ENCODE data around the gene CDS2.
"Not testable (repeated sequence)": the region's sequence is repeated elsewhere in the genome, so short reads cannot be mapped to it uniquely, and the experiment has no call there.

The CDS2 gene

DNA sequence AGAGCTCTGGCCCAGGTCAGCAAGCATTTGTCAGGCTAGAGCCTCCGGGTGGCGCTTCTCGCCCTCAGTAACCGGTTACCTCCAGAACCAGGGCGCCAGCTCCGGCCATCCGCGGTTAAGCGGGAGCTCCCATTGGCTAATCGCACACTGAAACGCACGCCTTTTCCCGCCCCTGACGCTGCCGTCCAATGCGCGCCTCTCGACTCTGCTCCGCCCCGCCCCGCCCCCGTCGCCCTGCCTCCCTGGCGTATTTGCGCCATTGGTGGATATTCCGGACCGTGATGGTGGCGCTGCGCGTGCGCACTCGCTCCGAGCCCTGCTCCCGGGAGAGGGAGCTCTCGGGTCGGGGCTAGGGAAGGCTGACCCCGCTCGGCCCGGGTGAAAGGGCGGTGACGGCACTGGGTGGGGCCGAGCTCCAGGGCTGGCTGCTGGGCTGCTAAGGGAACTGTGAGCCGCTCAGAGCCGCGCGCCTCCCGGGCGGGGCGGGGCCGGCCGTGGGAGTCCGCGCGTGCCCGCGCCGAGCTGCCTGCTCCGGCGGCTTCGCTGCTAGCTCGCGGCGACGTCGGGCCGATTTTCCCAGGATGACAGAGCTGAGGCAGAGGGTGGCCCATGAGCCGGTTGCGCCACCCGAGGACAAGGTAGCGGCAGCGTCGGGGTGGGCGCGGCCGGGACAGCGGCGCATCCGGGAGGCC is at the start of gene CDS2:
TSS of gene CDS2 (plus strand) at position 497 of the 692 bp plus-strand sequence. CDS start at position 582, 85 bp downstream.
- peak; percentile 99 for DNase-seq

DNA sequence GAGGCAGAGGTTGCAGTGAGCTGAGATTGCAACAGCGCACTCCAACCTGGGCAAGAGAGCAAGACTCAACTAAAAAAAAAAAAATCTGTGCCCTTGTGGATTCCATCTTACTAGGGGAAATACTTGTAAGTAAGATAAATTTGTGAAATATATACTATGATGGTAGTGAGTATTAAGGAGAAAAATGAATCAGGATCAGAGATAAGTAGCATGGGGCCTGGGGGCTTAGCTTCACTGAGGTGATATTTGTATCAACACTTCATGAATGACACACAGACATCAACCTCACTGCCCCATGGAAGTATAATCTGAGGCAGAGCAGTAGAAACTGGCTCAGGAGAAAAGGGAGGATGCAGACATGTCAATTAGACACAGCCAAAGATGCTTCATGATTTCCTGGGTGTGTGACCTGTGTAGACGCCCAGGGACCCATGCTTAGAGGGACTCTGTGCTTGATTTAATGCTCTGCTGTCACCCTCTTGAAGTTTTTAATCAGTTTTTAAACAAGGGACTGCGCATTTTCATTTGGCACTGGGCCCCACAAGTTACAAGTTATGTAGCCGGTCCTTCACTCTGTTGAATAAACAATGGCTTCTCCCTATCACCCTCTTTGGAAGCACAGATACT is 48.9 kb upstream of the CDS2 start:
- DNase-seq = no peak

DNA sequence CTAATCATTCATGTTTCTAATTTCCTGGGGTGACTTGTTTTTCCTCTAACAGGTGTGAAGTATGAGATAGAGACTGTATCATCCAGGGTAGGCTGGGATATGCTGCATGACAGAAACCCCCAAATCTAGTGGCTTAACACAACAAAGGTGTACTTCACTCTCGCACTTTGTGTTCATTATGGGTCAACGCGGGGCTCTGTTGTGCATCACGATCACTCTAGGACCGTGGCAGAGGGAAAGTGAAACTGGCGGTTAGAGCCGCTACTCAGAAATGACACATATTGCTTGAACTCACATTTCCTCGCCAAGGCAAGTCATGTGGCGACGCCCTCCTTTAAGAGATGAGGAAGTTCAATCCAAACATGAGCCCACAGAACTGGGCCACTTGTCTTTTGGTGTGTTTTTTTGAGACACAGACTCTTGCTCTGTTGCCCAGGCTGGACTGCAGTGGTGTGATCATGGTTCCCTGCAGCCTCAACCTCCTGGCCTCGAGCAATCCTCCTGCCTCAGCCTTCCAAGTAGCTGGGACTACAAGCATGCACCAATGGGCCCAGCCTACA is 48.3 kb upstream of the CDS2 start:
- DNase-seq = no peak

DNA sequence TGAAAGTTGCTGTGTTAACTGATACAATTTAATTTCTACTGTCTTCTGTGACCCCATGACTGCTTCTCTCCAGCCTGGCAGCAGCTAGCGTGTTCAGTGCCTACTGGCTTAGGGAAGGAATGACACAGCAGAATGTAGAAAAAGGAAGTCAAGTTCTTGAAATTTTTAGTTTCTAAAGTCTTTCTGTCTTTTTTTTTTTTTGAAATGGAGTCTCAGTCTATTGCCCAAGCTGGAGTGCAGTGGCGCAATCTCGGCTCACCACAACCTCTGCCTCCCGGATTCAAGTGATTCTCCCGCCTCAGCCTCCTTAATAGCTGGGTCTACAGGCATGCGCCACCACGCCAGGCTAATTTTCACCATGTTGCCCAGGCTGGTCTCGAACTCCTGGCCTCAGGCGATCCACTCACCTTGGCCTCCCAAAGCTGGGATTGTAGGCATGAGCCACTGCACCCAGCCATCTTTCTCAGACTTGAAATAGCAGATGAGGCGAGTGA is 46.4 kb upstream of the CDS2 start:
- DNase-seq = no peak

DNA sequence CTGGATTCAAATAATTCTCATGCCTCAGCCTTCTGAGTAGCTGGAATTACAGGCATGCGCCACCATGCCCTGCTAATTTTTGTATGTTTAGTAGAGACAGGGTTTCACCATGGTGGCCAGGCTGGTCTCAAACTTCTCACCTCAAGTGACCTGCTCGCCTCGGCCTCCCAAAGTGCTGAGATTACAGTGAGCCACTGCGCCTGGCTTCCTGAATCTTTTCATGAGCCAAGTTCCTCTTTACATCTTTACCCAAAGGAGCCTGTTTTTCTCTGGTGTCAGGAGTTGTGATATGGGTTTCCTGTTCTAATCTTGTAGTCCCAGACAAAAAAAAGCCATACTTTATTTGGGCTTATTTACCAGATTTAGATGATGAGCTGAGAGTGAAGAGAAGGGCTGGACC is 41.4 kb upstream of the CDS2 start:
- DNase-seq = no peak

DNA sequence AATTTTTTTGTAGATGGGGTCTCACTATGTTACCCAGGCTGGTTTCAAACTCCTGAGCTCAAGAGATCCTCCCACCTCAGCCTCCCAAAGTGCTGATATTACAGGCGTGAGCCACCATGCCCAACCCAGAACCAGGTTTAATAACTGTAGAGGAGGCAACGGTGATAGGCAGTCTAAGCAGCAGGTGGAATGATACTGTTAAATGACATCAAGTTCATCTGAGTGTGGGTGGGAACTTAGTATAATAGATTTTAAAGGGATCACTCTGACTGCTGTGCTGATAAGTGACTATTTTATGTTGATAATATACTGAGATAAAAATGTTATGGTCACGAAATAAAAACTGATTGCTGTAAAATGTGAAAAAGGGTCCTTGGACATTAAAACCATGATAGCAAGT is 38.1 kb upstream of the CDS2 start:
- no peak for DNase-seq

DNA sequence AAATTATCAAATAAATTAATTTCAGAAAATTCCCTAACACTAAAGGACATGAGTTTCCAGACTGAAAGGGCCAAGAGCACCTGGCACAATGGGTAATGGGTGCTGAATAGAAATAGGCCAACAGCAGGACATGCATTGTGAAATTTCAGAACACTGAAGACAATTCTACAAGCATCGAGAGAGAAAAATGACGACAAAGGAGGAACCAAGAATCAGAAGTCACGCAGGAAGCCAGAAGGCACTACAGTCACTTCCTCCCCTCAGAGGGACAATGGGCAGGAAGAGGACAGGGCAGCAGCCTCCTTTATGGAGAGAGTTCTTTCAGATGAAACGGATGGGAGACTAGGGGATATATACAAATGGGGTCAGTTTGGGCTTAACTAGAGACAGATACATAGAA is 36.6 kb upstream of the CDS2 start:
- DNase-seq = no peak

DNA sequence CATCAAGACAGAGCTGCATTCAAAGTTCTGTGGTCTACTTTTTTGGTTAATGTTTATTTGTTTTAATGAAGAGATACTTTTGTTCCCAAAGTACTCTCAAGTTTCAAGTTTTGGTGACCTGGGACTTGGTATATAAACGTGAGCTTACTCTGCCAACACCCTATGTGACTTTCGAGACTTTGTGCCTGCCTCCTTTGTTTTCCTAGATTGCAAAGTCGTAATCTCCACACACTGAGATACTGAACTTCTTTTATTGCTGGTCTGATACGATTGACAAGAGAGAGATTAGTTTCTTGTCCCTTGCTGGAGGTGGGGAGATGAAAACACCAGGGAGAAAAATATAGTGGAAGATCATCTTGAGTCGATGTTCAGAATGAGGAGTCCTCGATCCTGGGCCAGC is 34.9 kb upstream of the CDS2 start:
- DNase-seq = no peak

DNA sequence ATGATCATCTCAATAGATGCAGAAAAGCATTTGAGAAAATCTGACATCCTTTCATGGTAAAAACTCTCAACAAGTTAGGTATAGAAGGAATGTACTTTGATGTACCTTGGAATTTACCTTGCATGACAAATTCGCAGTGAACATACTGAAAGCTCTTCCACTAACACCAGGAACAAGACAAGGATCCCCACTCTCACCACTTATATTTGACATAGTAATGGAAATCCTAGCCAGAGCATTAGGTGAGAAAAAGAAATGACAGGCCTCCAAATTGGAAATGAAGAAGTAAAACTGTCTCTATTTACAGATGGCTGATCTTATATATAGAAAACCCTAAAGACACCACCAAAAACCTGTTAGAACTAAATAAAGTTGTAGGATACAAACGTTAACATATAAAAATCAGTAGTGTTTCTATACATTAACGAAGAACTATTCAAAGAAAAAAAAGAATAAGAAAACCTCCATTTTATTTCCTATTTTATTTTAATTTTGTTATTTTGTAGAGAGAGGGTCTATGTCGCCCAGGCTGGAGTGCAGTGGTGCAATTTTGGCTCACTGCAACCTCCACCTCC is 34.0 kb upstream of the CDS2 start:
- no peak for DNase-seq

DNA sequence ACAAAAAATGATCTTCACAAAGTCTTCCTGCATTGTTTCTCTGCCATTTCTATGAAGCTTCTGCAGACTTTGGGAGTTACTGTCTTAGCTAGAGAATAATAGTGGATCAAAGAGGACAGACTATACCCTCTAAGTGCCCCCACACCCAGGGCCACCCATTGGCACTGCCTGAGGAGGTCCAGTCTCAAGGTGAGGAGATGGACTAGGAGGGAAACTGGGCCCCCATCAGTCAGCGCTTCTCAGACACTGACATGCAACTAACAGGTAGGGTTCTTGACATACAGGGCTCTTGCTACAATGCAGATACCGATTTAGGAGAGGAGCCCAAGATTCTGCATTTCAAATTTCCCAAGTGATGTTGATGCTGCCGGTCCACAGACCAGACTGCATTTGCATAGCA is 31.4 kb upstream of the CDS2 start:
- no peak for DNase-seq

DNA sequence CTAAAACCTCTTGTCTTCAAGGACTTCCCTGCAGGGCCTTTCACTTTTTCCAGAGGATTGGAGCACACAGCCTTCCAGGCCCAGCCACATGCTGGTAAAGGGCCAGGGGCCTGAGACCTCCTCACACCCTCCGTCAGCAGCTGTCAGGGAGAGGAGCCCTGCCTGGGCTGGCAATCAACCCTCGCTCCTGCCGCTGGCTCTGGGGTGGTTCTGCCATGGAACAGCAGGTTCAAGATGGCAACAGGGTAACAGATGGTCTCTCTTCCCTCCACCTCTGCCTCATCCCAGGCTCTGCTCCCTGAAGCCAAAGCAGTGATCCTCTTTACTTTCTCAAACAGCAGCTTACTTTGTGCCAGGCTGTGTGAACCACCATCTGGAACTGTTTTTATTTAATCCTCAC is 30.9 kb upstream of the CDS2 start:
- DNase-seq = no peak

DNA sequence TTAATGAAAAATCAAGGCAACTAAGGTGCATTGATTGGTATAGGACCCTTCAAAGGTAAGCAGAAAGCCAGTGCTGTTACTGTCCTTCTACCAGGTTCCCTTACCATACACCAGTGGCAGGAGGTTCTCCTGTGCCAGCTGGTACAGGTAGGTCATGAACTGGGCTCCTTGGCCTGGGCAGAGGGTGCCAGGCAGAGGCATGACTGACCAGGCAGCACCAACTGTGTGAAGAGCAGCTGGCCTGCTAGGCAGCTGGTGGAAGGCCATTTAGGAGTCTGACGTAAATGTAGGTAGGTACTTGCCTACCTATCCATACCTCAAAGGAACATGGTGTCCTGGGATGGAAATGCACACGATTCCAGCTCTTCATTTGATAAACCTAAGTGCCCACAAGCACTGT is 30.3 kb upstream of the CDS2 start:
- no peak for DNase-seq

DNA sequence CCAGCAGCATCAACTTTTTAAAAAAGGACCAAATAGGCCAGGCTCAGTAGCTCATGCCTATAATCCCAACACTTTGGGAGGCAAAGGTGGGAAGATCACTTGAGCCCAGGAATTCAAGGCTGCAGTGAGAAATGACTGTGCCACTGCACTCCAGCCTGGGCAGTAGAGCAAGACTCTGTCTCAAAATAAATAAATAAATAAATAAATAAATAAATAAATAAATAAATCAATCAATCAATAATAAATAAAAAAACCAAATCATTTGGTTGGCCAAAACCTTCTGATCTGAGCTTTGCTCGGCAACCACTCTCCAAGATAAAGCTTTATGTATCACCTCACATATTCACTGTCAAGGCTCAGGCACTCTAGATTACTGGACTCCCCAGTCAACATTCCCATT is 27.8 kb upstream of the CDS2 start:
- not testable (repeated sequence) for DNase-seq

DNA sequence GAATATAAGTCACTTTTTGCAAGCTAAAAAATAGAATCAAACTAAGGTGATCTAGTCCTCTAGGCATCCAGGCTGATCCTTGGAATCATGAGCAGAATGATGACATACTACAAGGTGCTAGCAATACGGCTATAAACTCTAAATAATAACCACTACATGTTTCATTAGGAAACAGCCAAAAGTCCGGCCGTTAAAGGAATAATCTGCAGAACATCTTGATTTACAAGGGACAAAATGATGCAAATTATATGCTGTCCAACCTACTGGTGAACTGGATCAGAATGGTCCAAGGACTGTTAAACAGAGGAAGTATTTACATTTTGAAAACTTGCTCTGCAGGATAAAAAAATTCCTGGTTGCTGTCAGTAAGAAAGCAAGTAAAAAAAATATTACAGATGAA is 26.9 kb upstream of the CDS2 start:
- DNase-seq = not testable (repeated sequence)

DNA sequence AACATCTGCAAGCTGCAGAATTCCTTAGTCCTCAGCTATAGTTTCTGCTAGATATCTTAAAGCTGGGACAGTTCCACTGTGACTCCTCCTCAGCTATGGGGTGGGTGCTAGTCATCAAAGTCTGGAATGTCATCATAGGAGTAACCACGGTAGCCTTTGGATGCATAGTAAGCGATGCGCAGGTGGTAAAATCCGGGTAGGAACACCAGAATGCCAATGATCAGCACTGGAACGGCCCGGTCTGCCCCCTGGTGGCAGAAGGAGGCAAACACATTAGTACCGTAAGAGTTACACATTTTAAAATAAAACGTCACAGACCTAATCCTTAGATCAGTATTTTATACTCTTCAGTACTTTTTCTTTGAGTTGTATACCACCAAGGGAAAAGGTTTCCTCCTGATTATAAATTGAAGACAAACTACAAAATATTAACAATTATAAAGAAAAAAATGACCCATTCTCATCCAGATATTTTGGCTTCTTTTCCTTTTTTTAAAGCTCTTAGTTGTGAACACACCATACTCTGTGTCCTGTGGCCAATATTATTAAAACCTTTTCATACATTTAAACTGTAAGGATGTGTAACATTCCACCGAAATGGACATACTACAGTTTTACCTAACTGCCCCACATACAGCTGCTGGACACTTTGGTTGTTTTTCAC is 26.0 kb upstream of the CDS2 start:
- DNase-seq = peak; percentile 52 to 54

DNA sequence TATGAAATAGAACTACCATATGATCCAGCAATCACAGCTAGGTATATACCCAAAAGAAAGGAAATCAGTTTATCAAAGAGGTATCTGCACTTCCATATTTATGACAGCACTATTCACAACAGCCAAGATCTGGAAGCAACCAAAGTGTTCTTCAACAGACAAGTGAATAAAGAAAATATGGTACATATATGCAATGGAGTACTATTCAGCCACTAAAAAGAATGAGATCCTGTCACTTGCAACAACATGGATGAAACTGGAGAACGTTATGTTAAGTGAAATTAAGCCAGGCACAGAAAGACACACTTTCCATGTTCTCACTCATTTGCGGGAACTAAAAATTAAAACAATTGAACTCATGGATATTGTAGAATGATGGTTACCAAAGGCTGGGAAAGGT is 22.3 kb upstream of the CDS2 start:
- no peak for DNase-seq

DNA sequence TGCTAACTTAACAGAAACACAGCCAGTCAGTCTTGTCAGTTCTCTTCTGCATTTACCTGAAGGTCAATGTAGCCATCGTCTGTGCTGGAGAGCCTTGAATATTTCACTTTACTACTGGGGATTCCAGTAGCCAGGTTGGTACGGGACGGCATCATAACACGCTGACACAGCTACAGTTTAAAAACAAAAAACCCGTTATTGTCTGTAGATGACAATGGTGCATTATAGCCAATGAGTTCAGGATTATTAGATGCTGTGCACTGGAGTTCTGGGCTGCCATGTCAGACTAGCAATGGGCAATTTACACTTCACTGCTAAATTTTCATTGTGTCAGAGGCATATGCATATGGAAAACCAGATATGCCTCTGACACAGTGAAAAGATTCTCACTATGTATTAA is 17.5 kb upstream of the CDS2 start:
- DNase-seq = no peak

DNA sequence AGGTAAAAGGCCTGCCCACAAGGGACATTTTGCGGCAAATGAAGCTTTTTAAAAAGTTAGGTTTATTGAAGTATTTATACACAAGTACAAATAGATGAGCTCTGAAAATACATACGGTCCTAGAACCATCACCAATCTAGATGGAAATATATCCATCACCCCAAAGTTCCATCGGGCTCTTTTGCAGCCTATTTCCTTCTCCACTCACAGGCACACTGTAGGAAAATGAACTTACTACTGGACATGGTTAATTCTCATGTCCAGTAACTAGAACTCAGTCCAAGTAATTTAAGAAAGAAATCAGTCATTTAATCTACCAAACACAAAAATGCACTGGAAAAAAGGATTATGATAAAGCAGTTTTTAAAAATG is 13.2 kb upstream of the CDS2 start:
- no peak for DNase-seq

DNA sequence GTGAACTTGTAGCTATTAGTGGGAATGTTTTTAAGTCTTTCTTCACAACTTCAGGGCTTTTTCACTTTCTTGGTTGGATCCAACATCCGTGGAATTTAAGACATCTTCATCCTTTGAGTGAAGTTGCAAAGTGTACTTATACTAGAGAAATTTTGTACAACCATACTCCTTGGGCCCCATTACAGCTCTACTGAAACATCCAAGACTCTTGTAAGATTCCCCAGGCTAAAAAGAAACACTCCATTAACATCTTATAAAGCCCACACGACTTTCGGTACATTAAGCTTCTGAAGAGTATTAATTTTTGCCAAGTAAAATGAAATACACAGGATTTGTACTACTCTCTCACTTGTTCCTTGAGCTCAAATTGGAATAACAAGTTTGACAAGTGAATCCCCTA is 12.4 kb upstream of the CDS2 start:
- DNase-seq = no peak

DNA sequence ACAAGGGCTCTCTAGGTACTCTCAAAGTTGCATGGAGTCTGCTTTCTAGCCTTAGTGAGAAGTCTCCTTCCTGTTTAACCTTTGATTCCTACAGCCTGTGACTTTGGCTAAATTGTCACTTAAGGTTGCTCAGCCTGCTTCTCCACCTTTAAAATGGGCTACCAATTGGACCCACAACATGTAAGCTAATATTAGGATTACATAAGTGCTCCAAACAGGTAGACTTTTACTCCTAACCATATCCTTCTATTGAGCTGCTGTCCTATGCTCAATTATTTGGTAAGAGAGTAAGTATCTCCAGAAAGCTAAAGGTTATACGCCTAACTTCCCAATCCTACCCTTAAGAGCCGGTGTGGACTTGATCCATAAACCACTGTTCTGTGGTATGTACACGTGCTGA is 9.9 kb upstream of the CDS2 start:
- no peak for DNase-seq

DNA sequence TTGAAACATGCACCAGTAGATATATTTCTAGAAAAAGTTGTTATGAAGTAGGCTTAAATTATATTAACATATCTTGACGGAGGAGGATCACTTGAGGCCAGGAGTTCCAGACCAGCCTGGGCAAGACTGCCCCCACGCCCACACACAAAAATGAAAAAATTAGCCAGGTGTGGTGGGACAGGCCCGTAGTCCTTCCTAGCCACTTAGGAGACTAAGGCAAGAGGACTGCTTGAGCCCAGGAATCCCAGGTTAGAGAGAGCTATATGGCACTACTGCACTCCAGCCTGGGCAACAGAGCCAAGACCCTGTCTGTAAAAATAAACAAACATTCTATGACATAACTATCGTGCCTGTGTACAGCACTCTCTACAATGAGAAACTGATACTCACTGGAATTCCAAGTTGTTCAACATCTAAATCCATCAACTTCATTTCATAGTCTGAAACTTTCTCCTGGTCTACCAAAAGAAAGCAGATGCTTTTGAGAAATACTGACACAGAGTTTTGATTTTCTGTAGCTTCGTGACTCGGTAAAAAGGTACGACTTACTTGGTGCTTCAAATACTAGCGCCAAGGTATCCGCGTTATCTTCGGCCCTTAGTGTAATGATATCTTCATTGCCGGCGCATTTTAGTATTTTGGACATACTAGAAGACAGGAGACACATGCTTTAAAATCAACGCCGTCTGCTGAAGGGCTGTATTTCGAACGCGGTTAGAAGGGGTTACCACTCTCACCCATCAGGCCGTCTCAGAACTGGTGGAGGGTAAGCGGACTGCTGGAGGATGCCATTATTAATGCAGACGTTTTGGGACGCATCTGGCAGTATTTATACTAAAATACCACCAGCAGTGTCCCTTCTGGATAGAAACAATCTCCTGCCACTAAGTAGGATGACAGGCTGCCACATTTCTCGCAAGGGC is 8.3 kb upstream of the CDS2 start:
- no peak for DNase-seq

DNA sequence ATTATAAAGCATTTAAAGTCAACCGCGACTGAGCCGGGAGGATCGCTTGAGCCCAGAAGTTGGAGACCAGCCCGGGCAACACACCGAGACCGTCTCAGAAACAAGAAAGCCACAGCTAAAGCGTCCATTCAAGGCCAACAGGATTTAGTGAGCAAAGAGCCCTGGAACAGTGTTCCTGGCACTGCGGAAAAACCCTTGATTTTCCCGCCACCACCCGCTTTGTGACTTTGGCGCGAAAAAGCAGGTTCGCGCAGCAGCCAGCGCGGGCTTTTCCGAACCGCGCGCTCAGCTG is 7.7 kb upstream of the CDS2 start:
- no peak for DNase-seq

Measured in SHP77 (cell line).